ENCODE measurements around the gene TAF5L.

DNA sequence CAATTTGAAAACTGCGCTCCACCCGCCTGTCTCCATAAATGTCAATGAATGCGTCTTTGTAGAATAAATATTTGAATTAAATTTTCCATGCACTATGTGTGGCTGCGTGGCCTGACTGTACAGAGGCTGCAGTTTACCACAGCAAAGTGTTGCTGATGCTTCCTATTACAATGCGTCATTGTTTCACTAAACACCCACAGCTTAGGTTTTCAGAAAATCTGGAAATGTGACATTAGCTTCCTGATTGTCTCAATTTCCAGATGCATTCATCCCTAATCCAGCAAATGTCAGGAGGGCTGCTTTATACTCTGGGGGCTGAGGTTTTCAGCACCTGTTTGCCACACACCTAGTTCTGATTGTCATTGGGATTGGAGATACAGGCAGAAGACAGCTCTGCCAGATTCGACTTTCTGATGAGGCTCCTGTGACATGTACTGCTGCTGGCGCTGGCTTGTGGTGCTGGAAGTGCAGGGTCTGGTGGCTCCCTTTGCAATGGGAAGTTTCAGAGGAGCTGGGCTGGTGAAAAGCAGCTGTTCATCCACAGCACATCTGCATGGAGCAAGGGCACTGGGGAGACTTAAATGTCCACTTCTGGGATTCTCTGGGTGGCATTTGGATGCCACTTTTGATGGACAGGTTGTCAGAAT, 40.1 kb upstream of the TAF5L start:
- TF ChIP-seq, protein P1, sequence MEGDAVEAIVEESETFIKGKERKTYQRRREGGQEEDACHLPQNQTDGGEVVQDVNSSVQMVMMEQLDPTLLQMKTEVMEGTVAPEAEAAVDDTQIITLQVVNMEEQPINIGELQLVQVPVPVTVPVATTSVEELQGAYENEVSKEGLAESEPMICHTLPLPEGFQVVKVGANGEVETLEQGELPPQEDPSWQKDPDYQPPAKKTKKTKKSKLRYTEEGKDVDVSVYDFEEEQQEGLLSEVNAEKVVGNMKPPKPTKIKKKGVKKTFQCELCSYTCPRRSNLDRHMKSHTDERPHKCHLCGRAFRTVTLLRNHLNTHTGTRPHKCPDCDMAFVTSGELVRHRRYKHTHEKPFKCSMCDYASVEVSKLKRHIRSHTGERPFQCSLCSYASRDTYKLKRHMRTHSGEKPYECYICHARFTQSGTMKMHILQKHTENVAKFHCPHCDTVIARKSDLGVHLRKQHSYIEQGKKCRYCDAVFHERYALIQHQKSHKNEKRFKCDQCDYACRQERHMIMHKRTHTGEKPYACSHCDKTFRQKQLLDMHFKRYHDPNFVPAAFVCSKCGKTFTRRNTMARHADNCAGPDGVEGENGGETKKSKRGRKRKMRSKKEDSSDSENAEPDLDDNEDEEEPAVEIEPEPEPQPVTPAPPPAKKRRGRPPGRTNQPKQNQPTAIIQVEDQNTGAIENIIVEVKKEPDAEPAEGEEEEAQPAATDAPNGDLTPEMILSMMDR (IDR thresholded peaks at IDR 0.05; ENCODE audit: control extremely low read depth in 1 of 3, insufficient read depth in 1 of 3, low read depth in 1 of 3, low read length in 3 of 3) = no peak
- TF ChIP-seq KDM1A (IDR thresholded peaks at IDR 0.05; ENCODE audit: borderline replicate concordance, low read length) = no peak
- TF ChIP-seq POLR2AphosphoS5 (IDR thresholded peaks at IDR 0.05; ENCODE audit: low read depth, low read length) = no peak
- TF ChIP-seq SRF (IDR thresholded peaks at IDR 0.05; ENCODE audit: low read depth, low read length) = no peak
- TF ChIP-seq TAF7 (optimal IDR thresholded peaks at IDR 0.05; ENCODE audit: borderline replicate concordance, low read depth, low read length) = no peak
- TF ChIP-seq POLR2A (IDR thresholded peaks at IDR 0.05; ENCODE audit: control extremely low read depth in 1 of 2, low read depth in 2 of 2, low read length in 2 of 2) = no peak
- TF ChIP-seq KDM5A (IDR thresholded peaks at IDR 0.05; ENCODE audit: low read length) = no peak
- no peak for TF ChIP-seq EGR1 (IDR thresholded peaks at IDR 0.05; ENCODE audit: borderline replicate concordance, low read depth, low read length)
- no peak for TF ChIP-seq EZH2 (IDR thresholded peaks at IDR 0.05; ENCODE audit: low read depth, low read length, severe bottlenecking)
- no peak for TF ChIP-seq RNF2 (IDR thresholded peaks at IDR 0.05; ENCODE audit: borderline replicate concordance, low read depth, low read length, missing control alignments, poor library complexity, severe bottlenecking)
- no peak for TF ChIP-seq CHD2 (IDR thresholded peaks at IDR 0.05; ENCODE audit: low read length)
- TF ChIP-seq GABPA (IDR thresholded peaks at IDR 0.05; ENCODE audit: borderline replicate concordance, insufficient read depth, low read length) = no peak
